ENCODE measurements around the gene RPS14. TPM values are rescaled to one million over a fixed set of nuclear protein-coding genes. Genes with fewer than 3 reads are reported as not detected.
A peak's percentile ranks its signal among the peaks of the same experiment; 100 is the strongest.

The RPS14 gene
- 265 and 394 TPM in 2 replicates for total RNA-seq (2011; cell fraction: chromatin; rRNA removed; ENCODE audit: low replicate concordance)
- total RNA-seq (2011; cell fraction: nucleolus; rRNA removed) = 818 and 919 TPM in 2 replicates
- total RNA-seq (2011; cell fraction: nucleoplasm; rRNA removed) = 1,009 and 1,942 TPM in 2 replicates
- total RNA-seq (2014; rRNA removed) (3,004 and 3,238 TPM in 2 replicates), total RNA-seq (2014; rRNA removed; fragmentation: Illumina TruSeq; extraction: Trizol) (3,003 and 3,017 TPM in 2 replicates), total RNA-seq (2015; rRNA removed; fragmentation: Illumina TruSeq; extraction: Trizol) (2,679 and 2,873 TPM in 2 replicates), total RNA-seq (2021) (3,285 and 3,523 TPM in 2 replicates), polyA plus RNA-seq (2011; rRNA removed) (5,983 and 6,751 TPM in 2 replicates), polyA plus RNA-seq (2014; fragmentation: Illumina TruSeq; extraction: Trizol) (3,907 and 4,185 TPM in 2 replicates), polyA plus RNA-seq (2014; fragmentation: Nextera tagmentation; extraction: Ambion mirVana) (1,000 to 10,000 TPM; 1,824 to 2,512 TPM), polyA plus RNA-seq (2014; rRNA removed) (4,384 and 5,321 TPM in 2 replicates), polyA minus RNA-seq (2011; rRNA and poly(A)+ RNA removed) (3,342 and 3,929 TPM in 2 replicates), Bru-seq, nascent RNA (percentile 100 among the genes with signal in this experiment), BruChase-seq, experiment 1, labeled RNA remaining after a 2-hour chase (percentile 100 among the genes with signal in this experiment), BruChase-seq, experiment 2, labeled RNA remaining after a 6-hour chase (percentile 99 among the genes with signal in this experiment)
- 5,490 and 8,746 TPM in 2 replicates for polyA plus RNA-seq (2011; cell fraction: cytosol; rRNA removed)
- polyA plus RNA-seq (2011; cell fraction: nucleus; rRNA removed) = 1,361 and 2,299 TPM in 2 replicates
- polyA plus RNA-seq (2012) = 4,665 and 5,719 TPM in 2 replicates
- 682 and 753 TPM in 2 replicates for polyA minus RNA-seq (2011; cell fraction: cytosol; rRNA and poly(A)+ RNA removed)
- polyA minus RNA-seq (2011; cell fraction: nucleus; rRNA and poly(A)+ RNA removed) = 162 and 371 TPM in 2 replicates
- long read RNA-seq, experiment 1, transcript RPS14-203 (5 exons, 569 nt) = major isoform, 2,724 of 4,399 reads
- long read RNA-seq, experiment 1, transcript RPS14-202 (5 exons, 2,314 nt) = minor isoform, 109 of 4,399 reads
- long read RNA-seq, experiment 1, transcript RPS14-205 (3 exons, 3,119 nt) = minor isoform, 477 of 4,399 reads
- long read RNA-seq, experiment 1, transcript RPS14-201 (5 exons, 712 nt) = minor isoform, 195 of 4,399 reads
- long read RNA-seq, experiment 1, partial matches to known transcripts = 836 of 4,399 reads
- long read RNA-seq, experiment 1, other reads (novel, unspliced or antisense) = 57 of 4,399 reads
- long read RNA-seq, experiment 2, transcript RPS14-201 (5 exons, 712 nt) = minor isoform, 96 of 2,699 reads
- long read RNA-seq, experiment 2, transcript RPS14-202 (5 exons, 2,314 nt) = minor isoform, 49 of 2,699 reads
- long read RNA-seq, experiment 2, transcript RPS14-203 (5 exons, 569 nt) = major isoform, 1,108 of 2,699 reads
- long read RNA-seq, experiment 2, transcript RPS14-205 (3 exons, 3,119 nt) = minor isoform, 51 of 2,699 reads
- long read RNA-seq, experiment 2, partial matches to known transcripts = 1,343 of 2,699 reads
- long read RNA-seq, experiment 2, other reads (novel, unspliced or antisense) = 49 of 2,699 reads
- long read RNA-seq, experiment 3, transcript RPS14-201 (5 exons, 712 nt) = minor isoform, 119 of 4,512 reads
- long read RNA-seq, experiment 3, transcript RPS14-202 (5 exons, 2,314 nt) = minor isoform, 75 of 4,512 reads
- long read RNA-seq, experiment 3, transcript RPS14-203 (5 exons, 569 nt) = major isoform, 3,723 of 4,512 reads
- long read RNA-seq, experiment 3, partial matches to known transcripts = 521 of 4,512 reads
- long read RNA-seq, experiment 3, other reads (novel, unspliced or antisense) = 72 of 4,512 reads

DNA sequence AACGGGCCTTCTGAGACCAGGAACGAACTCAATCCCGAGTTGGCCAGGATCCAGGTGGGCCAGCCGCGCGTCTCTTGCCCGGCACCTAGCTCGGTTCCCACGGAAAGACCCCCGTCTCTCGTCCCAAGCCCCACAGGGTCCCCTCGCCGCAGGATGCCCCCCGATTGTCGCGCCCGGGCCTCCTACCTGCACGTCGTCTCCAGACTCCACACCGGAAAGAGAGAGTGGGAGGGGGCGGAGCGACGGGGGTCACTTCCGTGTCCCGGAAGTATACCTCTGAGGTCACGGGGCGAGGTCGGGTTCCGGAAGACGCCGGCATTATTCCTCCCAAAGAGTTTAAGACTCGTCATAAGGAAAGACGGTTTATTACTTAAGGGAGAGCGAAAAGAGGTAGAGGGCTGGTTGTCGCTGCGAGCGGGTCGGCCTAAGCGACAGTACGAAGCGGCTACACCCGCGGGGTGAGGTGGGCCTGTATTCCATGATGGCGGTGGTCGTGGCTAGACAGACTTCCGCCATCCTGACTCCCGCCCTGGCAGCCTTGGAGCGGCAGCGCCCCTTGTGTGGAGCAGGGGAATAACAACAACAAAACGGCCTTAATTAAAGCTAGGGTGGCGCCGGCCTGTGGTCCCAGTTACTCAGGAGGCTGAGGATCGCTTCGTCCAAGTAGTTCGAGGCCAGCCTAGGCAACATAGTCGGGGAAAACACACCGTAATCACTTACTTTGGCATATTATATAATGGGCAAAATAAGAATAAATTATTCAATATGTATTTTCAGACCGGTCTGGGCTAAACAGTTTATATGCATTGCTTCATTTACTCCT, at the start of gene RPS14:
Gene RPS14, minus strand, starts transcription at position 223 of the 823 bp plus-strand sequence. CDS start 2,006 bp downstream, outside the sequence.
- Histone ChIP-seq H3K9me3 (replicated peaks; ENCODE audit: control insufficient read depth, insufficient read depth, low read depth, low read length) (no peaks in the 10 kb centered on the region), H3K27me3 (ENCODE audit: control insufficient read depth in 2 of 2, insufficient read depth in 2 of 2, low read length in 2 of 2) (no peaks in the 10 kb centered on the region), H3K4me1 (replicated peaks in 1 of 2; ENCODE audit: control insufficient read depth in 2 of 2, insufficient read depth in 2 of 2, low read length in 2 of 2) (peaks cover 8 to 11% of the 10 kb centered on the region in 2 experiments; a peak in 4 of 5 replicates), H3K36me3 (ENCODE audit: control insufficient read depth, insufficient read depth, low read length) (peaks cover 48% of the 10 kb centered on the region), H4K20me1 (replicated peaks; ENCODE audit: control insufficient read depth, insufficient read depth, low read length) (peaks cover 28% of the 10 kb centered on the region), H2AFZ (ENCODE audit: low read depth, low read length) (peak within 1 kb of the TSS; percentile 100), H3K9me1 (ENCODE audit: control insufficient read depth, insufficient read depth, low read length) (no peaks in the 10 kb centered on the region), H3K27ac (ENCODE audit: extremely low read depth, low read depth, low read length) (peak within 1 kb of the TSS; percentile 100), H3K79me2 (ENCODE audit: control insufficient read depth, insufficient read depth, low read length) (peaks cover 40% of the 10 kb centered on the region), H3K4me2 (ENCODE audit: insufficient read depth, low read length) (peak within 1 kb of the TSS; percentile 95), H3K4me3 (peak within 1 kb of the TSS; percentile 87), H3K9ac (ENCODE audit: insufficient read depth in 1 of 2, low read depth in 2 of 2, low read length in 2 of 2) (peak within 1 kb of the TSS; percentile 97 to 98)
- intact Hi-C loops (cut with micrococcal nuclease) = loop anchor here (10.0 kb wide), 1 partner anchor 325 kb away; the partner anchor contains the start of gene SMIM3
- peak; percentile 93 to 96 (median 94) for DNase-seq (ENCODE audit: extremely low read depth in 1 of 4, low spot score in 3 of 4)
- peak; percentile 94 for ATAC-seq
- TSS peak; percentile 97 for BruUV-seq (replicated peaks)
- ChIA-PET POLR2A (interaction anchor here (0.5 to 1.5 kb wide), 27 partner anchors 9 to 760 kb away, joined by 3 to 10 read pairs (median 3); partner anchors contain the start of gene SMIM3), CTCF (ENCODE audit: low intra/inter-chr PET ratio) (interaction anchor here (0.6 to 1.7 kb wide), 3 partner anchors 39 to 95 kb away, joined by 3 to 5 read pairs (median 4); no protein-coding TSS in a partner anchor)
- peak; percentile 87 for FAIRE-seq
- in situ Hi-C loops (cut with MboI) = loop anchor here (10.0 kb wide), 2 partner anchors 205 to 395 kb away; partner anchors contain the start of gene IRGM
- WGBS (ENCODE audit: insufficient coverage, low coverage, missing lambda C conversion rate) = 3% methylated on average over 58 of the region's 58 CpGs
- TF ChIP-seq FOXK2 (conservative IDR thresholded peaks at IDR 0.05 in 1 of 2, IDR thresholded peaks at IDR 0.05 in 1 of 2; ENCODE audit: low read depth in 2 of 2) (peak; percentile 98 to 99), TRIM24 (IDR thresholded peaks at IDR 0.05) (peak; percentile 23 to 50; a peak in 3 of 4 replicates), E2F8 (IDR thresholded peaks at IDR 0.05; ENCODE audit: low read depth, partially characterized antibody) (peak; percentile 98), RNF2 (IDR thresholded peaks at IDR 0.05) (peak; percentile 61; the same call in 1 of the 2 replicates), SMAD1 (IDR thresholded peaks at IDR 0.05; ENCODE audit: low read depth, low read length, partially characterized antibody) (peak; percentile 82), CBFB (CRISPR knock-in tag; IDR thresholded peaks at IDR 0.05) (0 out of 2 replicates have a peak, but pooled peaks have one; percentile 48), NFRKB (IDR thresholded peaks at IDR 0.05; ENCODE audit: low read depth) (peak; percentile 98), NONO (IDR thresholded peaks at IDR 0.05; ENCODE audit: low read depth in 2 of 2, low read length in 1 of 2) (peak in 1 of 2 experiments; percentile 9; a peak in 1 of 4 replicates)
